ENCODE data around the gene MALAT1.
"Not testable (repeated sequence)": the region's sequence is repeated elsewhere in the genome, so short reads cannot be mapped to it uniquely, and the experiment has no call there.

Gene MALAT1

GRCh38 chr11:65522718-65523630 is 24.1 kb downstream of the MALAT1 start:
- not testable (repeated sequence) for DNase-seq

- not testable (repeated sequence) for DNase-seq
Measured at GRCh38 chr11:65523631-65523968, 24.8 kb downstream of the MALAT1 start.

- DNase-seq: no peak
Measured at GRCh38 chr11:65524014-65524740, 25.3 kb downstream of the MALAT1 start.

GRCh38 chr11:65524741-65525545 is 26.1 kb downstream of the MALAT1 start, which contains the start of gene SCYL1:
SCYL1 (plus strand) TSS chr11:65525083; CDS start chr11:65525154, 71 bp downstream.
- DNase-seq: peak; percentile 73 to 85

GRCh38 chr11:65525546-65526480 is 27.0 kb downstream of the MALAT1 start:
- DNase-seq: no peak

GRCh38 chr11:65526744-65527143 is 27.9 kb downstream of the MALAT1 start:
- DNase-seq: no peak

GRCh38 chr11:65528819-65529350 is 30.0 kb downstream of the MALAT1 start:
- no peak for DNase-seq

GRCh38 chr11:65529475-65530156 is 30.8 kb downstream of the MALAT1 start:
- DNase-seq: no peak

- no peak for DNase-seq
Measured at GRCh38 chr11:65530157-65530496, 31.3 kb downstream of the MALAT1 start.

GRCh38 chr11:65532388-65533064 is 33.7 kb downstream of the MALAT1 start:
- no peak for DNase-seq

- DNase-seq: no peak
Measured at GRCh38 chr11:65535102-65535501, 36.3 kb downstream of the MALAT1 start.

- DNase-seq: no peak
Measured at GRCh38 chr11:65536412-65537295, 37.8 kb downstream of the MALAT1 start.

- no peak for DNase-seq
Measured at GRCh38 chr11:65537296-65537597, 38.4 kb downstream of the MALAT1 start.

GRCh38 chr11:65537620-65538231 is 38.9 kb downstream of the MALAT1 start:
- DNase-seq: no peak

- no peak for DNase-seq
Measured at GRCh38 chr11:65538232-65538914, 39.5 kb downstream of the MALAT1 start.

- DNase-seq: no peak
Measured at GRCh38 chr11:65538915-65539743, 40.3 kb downstream of the MALAT1 start.

GRCh38 chr11:65539744-65540289 is 41.0 kb downstream of the MALAT1 start:
- DNase-seq: no peak

All from stimulated activated CD4-positive, alpha-beta T cell treated with anti-CD3 and anti-CD28 coated beads, Interleukin-2, amount 100 ng/mL, for 48 hours (primary cell).